HG03135 (cell line): ENCODE results near the gene GBA2.

Experiments used
- ATAC-seq: cut with Tn5 transposase; IDR thresholded peaks from one replicate; pipeline ENCODE4 v1.9.1; 2021; ENCODE audit warnings: mild to moderate bottlenecking, moderate library complexity; ENCODE audit not compliant: unreplicated experiment

The GBA2 gene

DNA sequence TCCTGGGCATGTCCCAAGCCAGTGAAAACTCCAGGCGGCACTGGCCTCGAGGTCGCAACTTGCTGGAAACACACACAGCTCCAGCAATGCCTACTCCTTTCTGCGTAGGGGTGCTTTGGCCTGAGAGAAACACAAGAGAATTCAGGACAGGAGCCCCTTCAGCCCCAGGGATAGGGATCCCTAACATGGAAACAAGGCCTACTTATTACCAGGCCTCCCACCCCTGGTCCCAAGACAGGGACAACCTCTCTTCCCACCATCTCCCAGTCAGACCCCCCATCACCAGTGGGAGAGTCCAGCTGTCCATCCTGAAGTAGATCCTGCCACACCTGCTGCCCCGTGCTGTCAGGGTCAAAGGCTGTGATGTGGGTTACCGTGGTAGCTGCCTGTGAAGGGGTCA, 8.8 kb downstream of the GBA2 start:
- no peak for ATAC-seq

- no peak for ATAC-seq
Observed at GRCh38 chr9:35738924-35739323, 10.1 kb downstream of the GBA2 start.

GRCh38 chr9:35738186-35738585, 10.8 kb downstream of the GBA2 start:
- no peak for ATAC-seq

DNA sequence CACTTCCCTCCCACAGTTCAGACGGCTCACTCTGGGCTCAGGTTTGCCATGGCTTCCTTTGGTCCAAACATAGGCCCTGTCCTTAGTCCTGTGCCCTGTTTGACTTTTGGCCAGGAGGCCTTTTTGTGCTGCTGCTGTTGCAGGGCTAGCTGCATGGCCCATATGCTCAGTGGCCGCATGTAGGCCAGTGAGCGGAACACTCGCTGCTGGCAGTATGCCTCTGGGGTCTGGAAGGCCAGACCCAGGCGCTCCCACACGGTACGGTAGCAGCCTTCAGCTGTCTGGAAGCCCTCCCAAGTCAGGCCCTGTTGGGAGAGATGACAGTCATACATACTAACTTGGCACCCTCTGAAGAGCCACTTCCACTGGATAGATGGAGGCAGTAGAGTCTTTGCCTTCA, 11.9 kb downstream of the GBA2 start:
- no peak for ATAC-seq

- no peak for ATAC-seq
Observed at GRCh38 chr9:35736201-35736633, 12.8 kb downstream of the GBA2 start.

- ATAC-seq = no peak
Observed at GRCh38 chr9:35734096-35734495, 14.9 kb downstream of the GBA2 start.

DNA sequence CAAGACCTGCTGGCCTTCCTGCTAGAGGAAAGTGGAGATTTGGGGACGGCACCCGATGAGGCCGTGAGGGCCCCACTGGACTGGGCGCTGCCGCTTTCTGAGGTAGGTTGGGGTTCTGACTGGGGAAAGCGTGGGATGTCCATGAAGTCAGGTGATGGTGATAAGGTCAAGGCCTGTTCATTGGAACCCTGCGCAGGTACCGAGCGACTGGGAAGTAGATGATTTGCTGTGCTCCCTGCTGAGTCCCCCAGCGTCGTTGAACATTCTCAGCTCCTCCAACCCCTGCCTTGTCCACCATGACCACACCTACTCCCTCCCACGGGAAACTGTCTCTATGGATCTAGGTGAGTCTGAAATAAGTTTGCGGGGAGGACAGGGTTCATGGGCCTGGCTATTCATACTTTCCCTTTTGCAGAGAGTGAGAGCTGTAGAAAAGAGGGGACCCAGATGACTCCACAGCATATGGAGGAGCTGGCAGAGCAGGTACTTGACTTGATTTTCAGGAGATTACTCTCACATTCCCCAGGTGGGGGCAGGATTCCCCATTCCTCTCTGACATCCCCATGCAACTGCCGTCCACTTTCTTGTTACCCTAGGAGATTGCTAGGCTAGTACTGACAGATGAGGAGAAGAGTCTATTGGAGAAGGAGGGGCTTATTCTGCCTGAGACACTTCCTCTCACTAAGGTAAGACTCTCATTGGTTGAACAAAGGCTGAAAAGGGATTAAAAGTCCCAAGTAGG, 16.1 kb downstream of the GBA2 start:
- ATAC-seq = peak; percentile 7

DNA sequence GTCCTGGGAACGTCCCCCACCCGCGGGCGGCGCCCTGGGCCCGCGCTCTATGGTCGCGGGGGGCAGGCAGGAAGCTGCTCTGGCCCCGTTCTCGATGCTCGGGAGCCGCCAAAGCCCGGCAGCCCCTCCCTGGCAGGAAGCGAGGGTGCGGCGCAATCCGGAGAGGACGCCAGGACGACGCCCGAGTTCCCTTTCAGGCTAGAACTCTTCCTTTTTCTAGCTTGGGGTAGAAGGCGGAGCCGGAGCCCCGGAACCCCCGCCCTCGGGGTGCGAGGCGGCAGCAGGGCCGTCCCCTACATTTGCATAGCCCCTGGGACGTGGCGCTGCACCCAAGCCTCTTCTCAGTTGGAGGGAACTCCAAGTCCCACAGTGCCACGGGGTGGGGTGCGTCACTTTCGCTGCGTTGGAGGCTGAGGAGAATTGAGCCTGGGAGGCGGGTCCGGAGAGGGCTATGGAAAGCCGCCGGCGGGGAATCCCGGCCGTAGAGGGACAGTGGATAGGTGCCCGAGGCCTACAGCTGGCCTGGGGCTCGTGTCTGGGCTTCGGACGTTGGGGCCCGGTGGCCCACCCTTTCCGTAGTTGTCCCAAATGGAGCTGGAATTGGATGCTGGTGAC, 16.7 kb downstream of the GBA2 start, which contains the start of the genes CREB3 and TLN1:
TSS of gene CREB3 (plus strand) at position 482 of the 615 bp plus-strand sequence. CDS start at position 589, 107 bp downstream.
TSS of gene TLN1 (minus strand) at position 11 of the 615 bp plus-strand sequence. CDS start 6,501 bp downstream, outside the sequence.
- ATAC-seq = peak; percentile 76

GRCh38 chr9:35731415-35732184, 17.4 kb downstream of the GBA2 start:
- ATAC-seq = no peak

DNA sequence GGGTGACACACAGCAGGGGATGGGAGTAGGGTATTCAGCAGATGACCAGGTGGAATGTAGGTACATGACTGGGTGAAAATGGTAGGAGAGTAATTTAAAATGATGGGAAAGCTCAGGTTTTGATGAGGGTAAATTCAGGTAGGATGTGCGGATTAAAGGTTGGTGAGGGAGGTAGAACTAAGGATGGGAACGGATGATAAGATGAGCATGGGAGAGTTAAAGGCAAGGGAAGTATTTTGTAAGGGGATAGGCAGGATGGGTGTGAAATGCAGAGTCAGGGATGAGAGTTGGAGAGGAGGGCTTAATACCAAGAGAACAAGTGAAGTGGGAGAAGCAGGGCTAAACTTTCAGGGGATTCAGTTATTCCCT, 18.6 kb downstream of the GBA2 start:
- ATAC-seq = no peak

DNA sequence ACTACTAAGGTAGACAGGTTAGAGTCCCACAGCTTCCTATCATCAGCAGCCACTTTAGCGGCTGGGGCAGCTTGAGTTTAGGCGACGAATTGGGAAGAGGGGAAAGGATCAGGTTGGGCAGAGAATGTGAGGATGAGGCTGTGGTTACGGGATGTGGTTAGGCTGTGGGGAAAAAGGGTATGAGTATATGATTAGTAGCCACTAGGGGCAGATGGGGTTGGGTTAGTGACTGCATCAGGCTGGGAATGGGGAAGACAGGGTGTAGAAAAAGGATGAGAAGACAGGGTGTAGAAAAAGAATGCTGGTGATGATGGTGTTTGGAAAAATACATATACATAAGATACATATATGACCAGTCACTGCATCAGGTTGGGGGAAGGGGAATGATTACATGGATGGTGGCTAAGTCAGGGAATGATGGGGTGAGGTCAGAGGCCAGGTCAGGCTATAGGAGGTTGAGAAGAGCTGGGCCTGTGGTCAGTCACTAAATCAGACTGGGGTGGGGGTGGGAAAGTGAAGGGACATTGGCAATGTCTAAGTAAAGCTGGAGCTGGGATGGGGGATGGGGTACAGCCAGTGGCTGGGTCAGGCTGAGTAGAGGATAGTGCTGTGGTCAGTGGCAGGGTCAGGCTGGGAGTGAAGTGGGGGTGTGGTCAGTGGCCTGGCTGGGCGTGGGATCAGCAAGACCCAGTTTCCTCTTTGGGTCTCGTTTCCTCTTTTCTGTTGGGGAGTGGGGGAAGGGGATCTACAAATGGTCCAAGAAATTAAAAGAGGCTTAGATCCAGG, 19.1 kb downstream of the GBA2 start:
- no peak for ATAC-seq

- no peak for ATAC-seq
Observed at GRCh38 chr9:35729101-35729500, 19.9 kb downstream of the GBA2 start.

DNA sequence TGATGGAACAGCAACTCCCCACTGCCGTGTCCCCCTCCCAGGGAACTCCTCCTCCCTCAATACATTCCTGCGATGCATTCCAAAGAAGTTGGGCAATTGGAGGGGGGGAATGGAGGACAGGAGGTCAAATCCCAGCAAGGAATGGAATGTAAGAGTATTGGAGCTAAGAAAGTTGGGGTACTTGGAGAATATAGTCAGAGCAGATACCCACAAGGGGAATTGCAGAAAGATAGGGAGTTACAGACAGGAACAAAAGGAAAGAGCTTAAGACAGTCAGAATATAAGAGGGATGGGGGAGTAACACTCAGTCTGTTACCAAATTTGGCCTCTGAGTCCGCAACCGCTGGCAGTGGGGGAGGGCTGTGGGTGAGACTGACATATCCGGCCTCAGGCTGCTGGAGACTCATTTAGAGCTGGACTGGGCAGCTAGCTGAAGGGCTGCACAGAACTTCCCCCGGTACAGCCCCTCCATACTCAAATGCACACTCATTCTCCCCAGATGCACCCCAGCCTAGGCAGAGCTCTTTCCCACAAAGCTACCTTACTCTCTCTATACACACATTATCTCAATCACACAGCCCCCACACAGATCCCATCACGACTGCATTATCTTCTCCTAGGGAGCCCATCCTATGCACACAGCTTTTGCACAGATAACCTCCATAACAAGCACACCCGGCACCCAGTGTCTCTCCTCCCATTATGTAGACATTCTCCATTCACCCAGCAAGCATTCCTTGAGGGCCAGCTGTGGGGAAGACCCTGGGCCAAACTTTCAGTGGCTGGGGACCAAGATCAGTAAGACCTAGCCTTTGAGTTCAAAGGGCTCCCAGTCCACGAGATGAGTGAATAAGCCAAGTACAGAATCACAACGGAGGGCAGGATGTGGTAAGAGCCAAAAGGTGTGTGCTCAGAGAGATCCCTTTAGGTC, 20.7 kb downstream of the GBA2 start:
- no peak for ATAC-seq

DNA sequence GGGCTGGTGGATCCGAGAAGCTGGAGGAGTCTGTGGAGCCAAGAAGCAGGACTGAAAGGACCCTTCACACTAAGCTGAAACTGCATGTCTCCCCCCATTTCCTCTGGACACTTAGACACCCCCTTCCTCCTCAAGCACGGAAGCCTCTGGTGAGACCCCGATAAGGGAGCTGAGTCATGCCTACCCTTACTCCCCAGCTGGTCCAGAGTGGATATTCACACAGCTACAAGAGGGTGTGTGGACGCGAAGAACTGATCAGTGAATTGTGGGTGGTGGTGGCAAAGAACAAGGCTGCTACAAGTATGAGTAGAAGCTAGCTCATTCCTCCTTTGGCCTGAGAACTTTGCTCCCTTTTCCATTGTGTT, 21.4 kb downstream of the GBA2 start:
- no peak for ATAC-seq

DNA sequence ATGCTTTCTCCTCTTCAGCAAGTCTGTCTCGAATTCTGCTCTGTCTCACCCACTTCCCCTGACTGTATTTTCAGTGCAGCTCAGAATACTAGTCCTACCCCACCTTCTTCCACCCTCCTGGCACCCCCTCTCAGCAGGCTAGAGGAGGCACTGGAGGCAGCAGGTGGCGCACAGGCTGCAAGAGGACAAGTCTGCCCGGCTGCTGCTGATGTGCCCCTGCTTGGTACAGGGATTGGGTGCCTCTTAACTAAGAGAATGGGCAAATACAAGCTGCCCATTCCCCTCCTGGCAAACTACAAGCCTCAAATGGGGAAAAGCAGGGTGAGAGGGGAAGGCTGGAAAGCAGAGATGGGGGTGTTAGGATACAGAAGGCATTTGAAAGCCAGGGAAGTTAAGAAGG, 22.1 kb downstream of the GBA2 start:
- ATAC-seq = no peak

GRCh38 chr9:35725362-35725761, 23.7 kb downstream of the GBA2 start:
- ATAC-seq = no peak

DNA sequence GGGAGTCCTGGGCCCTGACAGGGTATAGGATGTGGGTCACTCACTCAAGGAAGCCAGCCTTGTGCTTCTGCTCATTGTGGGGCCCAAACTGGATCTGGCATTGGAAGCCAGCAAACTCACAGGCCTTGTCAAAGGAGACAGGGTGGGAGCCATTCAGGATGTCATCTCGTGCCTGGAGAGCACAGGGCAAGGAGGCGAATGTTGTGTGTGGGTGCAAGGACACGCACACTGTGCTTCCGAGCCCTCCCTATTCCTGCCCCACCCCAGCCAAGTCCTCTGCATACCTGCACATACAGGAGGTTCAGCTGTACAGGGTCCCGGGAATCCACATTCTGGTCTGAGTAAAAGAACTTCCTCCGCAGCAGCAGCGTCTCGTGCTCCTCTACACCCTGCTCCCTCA, 25.1 kb downstream of the GBA2 start:
- ATAC-seq = no peak

DNA sequence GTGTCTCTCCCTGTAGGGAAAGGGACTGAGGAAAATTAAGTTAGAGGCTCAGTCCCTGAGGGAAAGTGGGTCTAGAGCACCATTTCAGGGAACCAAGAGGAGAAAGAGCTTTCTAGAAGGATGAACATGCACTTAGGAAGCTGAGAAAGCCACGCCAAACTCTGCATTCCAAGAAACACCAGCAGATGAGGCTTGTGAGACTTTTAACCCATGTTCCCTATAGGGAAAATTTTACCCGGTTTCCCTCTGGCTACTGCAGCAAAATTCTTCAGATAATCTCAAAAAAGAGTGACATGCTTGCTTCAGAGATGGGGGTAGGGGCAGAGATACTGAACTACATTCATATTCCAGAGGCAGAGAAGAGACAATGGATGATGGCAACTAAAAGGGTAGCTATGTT, 25.6 kb downstream of the GBA2 start:
- ATAC-seq = no peak

- no peak for ATAC-seq
Observed at GRCh38 chr9:35719546-35719945, 29.5 kb downstream of the GBA2 start.
